Ovary (tissue), 9 donors: ENCODE measurements around the gene INSIG2. TPM values are rescaled to one million over a fixed set of nuclear protein-coding genes. Genes with fewer than 3 reads are reported as not detected.

ENCODE experiments used
- DNase-seq, 5 donors: peaks; one replicate each; pipeline ENCODE4 v3.0.0-alpha.2; 2019 to 2020
- H3K27ac ChIP-seq, 2 donors: fragments of 200-600 bp; one replicate each; pipeline versions ENCODE4 v1.5.1 to v1.8.0; 2019 to 2022
- H3K27me3 ChIP-seq: fragments of 200-600 bp; one replicate; pipeline ENCODE4 v1.8.0; 2022
- H3K36me3 ChIP-seq: fragments of 200-600 bp; sonication (generic); one replicate; pipeline ENCODE4 v1.5.1; 2019
- H3K4me1 ChIP-seq: one replicate; pipeline ENCODE4 v1.8.1; 2013; ENCODE audit warnings: mild to moderate bottlenecking, moderate library complexity; ENCODE audit not compliant: insufficient read depth
- H3K4me3 ChIP-seq: fragments of 200-600 bp; sonication (generic); one replicate; pipeline ENCODE4 v1.5.1; 2017
- H3K9me3 ChIP-seq, 2 donors: fragments of 200-600 bp in 1 of 2; sonication (generic) in 1 of 2; one replicate each; pipeline versions ENCODE4 v1.5.1 to v1.8.1; 2013 to 2019; ENCODE audit warnings: mild to moderate bottlenecking in 1 of 2, moderate library complexity in 1 of 2
- EP300 ChIP-seq: sonication (generic); formaldehyde crosslinking; IDR thresholded peaks from one replicate; pipeline ENCODE4 v1.6.1; 2017; ENCODE audit warnings: antibody characterized with exemption
- POLR2A ChIP-seq: fragments of 450-650 bp; IDR thresholded peaks from one replicate; pipeline ENCODE4 v1.6.1; 2017; ENCODE audit warnings: antibody characterized with exemption, mild to moderate bottlenecking, moderate library complexity
- WGBS, 3 donors: extraction: QIAGEN DNeasy Blood & Tissue Kit in 1 of 3; methylation state at CpG; one replicate each; pipeline versions ENCODE4 v1.1.5 to v1.1.7; 2013 to 2017; 5-methylcytosine and 5-hydroxymethylcytosine counted together
- intact Hi-C, 4 donors: fragments of 100-400 bp; cut with DNase I; formaldehyde crosslinking; loops; one replicate each; pipeline versions ENCODE4 v1.11.0 to v1.15.1; 2022 to 2023
- polyA plus RNA-seq, 2 donors: library from polyadenylated mRNA; stranded (reverse); fragments of 200-250 nt in 1 of 2; fragments of 350-450 nt in 1 of 2; fragmentation: Illumina TruSeq in 1 of 2; extraction: RNeasy Lipid Tissue Mini Kit (QIAGEN cat#74804) in 1 of 2; gene quantifications; one replicate each; pipeline ENCODE4 v1.2.3, GENCODE V29; 2013 to 2014
- total RNA-seq, 7 donors: library from RNA; depleted of rRNA in 2 of 7; stranded (reverse); fragments of >200 nt in 2 of 7; fragmentation: NEBNext Ultra II Directional in 3 of 7; extraction: Animal tissue kit (Norgen Biotek cat#: 25700) in 3 of 7; gene quantifications; one replicate each; pipeline versions ENCODE4 v1.1.0 to v1.2.4, GENCODE V29; 2016 to 2023
- TF ChIP-seq, protein P1 (sequence below), 3 donors: fragments of 450-650 bp in 2 of 3; fragments of 200-600 bp in 1 of 3; IDR thresholded peaks; one replicate each; pipeline versions ENCODE4 v1.5.1 to v1.8.0; 2016 to 2022; ENCODE audit warnings: antibody characterized with exemption in 3 of 3, mild to moderate bottlenecking in 1 of 3
- donor health status: DM: no; HTN: no; CAD: no; lungs with moderate emphysema.
- donor health status: DM: no; HTN: no; CAD: no.
- donor health status: Bipolar disorder and iron deficiency.
- donor health status: DM: yes; HTN: yes; CAD: no.
- donor health status: DM: no; HTN: no; CAD: no.
- donor health status: DM: yes; HTN: yes; CAD: no.

The INSIG2 gene
- total and polyA plus RNA-seq, 9 donors = 10.9 to 20.3 (median 16.6) TPM

DNA sequence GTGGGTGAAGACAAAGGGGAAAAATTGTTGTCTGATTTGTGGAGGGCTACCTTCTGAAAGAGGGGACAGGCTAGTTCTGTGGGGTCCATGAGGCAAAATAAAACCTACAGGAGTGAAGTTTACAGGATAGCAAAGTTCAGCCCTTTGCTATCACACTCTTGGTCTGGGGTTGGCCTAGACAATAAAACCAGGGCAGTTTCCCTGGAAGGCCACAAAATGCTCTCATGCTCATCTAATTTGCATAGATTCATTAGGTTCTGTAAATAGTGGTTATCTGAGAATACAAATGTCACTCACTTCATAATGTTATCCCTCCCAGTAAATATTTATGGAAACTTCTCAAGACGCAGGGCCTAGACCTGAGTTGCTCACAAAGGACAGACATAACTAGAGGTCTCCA is 63.6 kb downstream of the INSIG2 start:
- Histone ChIP-seq H3K27me3 (no peaks in the 10 kb centered on the region), H3K36me3 (no peaks in the 10 kb centered on the region), H3K4me1 (no peaks in the 10 kb centered on the region), H3K9me3 (no peaks in the 10 kb centered on the region), H3K4me3 (no peak overlapping the region), H3K27ac (no peak overlapping the region)
- TF ChIP-seq POLR2A = no peak
- intact Hi-C loops = no loop called here
- WGBS, 3 donors = 86 to 100% (median 91%) methylated on average over 1 of the region's 1 CpG
- DNase-seq = no peak

DNA sequence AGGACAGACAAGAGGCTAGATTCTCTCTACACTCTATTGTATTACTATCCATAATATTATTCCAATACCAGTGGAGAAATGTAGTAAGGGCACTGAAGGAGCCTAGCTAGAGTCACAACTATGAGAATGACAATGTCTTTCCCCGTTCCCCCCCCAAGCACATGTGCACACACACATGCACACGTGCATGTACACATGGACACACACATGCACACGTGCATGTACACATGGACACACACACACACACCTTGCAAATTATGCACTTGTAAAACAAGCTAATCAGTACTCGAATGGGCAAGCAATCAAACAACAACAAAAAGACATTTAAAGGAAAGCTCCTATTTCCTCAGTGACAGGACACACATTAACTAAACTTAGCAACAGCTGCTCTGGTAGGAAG is 65.2 kb downstream of the INSIG2 start:
- Histone ChIP-seq H3K4me3 (no peak overlapping the region), H3K36me3 (no peaks in the 10 kb centered on the region), H3K27ac (no peak overlapping the region), H3K4me1 (no peaks in the 10 kb centered on the region), H3K9me3 (no peaks in the 10 kb centered on the region), H3K27me3 (no peaks in the 10 kb centered on the region)
- TF ChIP-seq, protein P1, sequence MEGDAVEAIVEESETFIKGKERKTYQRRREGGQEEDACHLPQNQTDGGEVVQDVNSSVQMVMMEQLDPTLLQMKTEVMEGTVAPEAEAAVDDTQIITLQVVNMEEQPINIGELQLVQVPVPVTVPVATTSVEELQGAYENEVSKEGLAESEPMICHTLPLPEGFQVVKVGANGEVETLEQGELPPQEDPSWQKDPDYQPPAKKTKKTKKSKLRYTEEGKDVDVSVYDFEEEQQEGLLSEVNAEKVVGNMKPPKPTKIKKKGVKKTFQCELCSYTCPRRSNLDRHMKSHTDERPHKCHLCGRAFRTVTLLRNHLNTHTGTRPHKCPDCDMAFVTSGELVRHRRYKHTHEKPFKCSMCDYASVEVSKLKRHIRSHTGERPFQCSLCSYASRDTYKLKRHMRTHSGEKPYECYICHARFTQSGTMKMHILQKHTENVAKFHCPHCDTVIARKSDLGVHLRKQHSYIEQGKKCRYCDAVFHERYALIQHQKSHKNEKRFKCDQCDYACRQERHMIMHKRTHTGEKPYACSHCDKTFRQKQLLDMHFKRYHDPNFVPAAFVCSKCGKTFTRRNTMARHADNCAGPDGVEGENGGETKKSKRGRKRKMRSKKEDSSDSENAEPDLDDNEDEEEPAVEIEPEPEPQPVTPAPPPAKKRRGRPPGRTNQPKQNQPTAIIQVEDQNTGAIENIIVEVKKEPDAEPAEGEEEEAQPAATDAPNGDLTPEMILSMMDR (IDR thresholded peaks at IDR 0.05) = no peak
- TF ChIP-seq POLR2A (no peak), EP300 (no peak)
- 58 to 71% (median 58%) methylated on average over 4 of the region's 4 CpGs for WGBS, 3 donors
- intact Hi-C loops = no loop called here
- no peak for DNase-seq

DNA sequence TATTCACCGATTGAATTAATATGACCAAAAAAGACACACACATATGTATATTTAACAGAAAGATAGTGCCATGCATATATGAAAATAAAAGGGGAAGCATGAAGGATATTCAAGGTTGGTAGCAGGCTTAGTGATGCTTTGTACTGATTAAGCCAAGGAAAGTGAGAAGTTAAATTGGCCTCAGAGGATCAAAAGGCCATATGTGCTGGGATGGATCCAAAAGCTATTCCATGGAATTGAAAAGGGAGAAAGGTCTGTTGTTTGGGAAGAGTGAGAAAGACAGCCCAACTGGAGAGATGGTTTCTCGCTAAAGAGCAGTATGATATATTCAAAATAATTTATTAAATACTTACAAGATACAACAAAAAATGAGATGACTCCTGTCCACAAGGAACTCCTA is 65.9 kb downstream of the INSIG2 start:
- DNase-seq = no peak
- H3K36me3 ChIP-seq = no peaks in the 10 kb centered on the region
- H3K4me3 ChIP-seq = no peak overlapping the region
- no peaks in the 10 kb centered on the region for H3K27me3 ChIP-seq
- no peak overlapping the region for H3K27ac ChIP-seq
- TF ChIP-seq, protein P1 (IDR thresholded peaks at IDR 0.05) = no peak
- TF ChIP-seq EP300 (no peak), POLR2A (no peak)
- no peaks in the 10 kb centered on the region for H3K4me1 ChIP-seq
- intact Hi-C loops = no loop called here
- H3K9me3 ChIP-seq = no peaks in the 10 kb centered on the region
- 90 to 98% (median 97%) methylated on average over 2 of the region's 2 CpGs for WGBS, 3 donors

Other genes starting within 250 kb of the INSIG2 start
- 10 to 100 TPM; 14.5 to 33.8 (median 26.4) TPM for gene CCDC93, start 74.4 kb upstream of the INSIG2 start, total RNA-seq
- 10 to 100 TPM; 10.3 to 25.4 TPM for gene CCDC93, start 74.4 kb upstream of the INSIG2 start, polyA plus RNA-seq